HG03135 (cell line): ENCODE results near the gene PDGFA.
"Not testable (repeated sequence)": the region's sequence is repeated elsewhere in the genome, so short reads cannot be mapped to it uniquely, and the experiment has no call there.

Source experiments
- ATAC-seq: cut with Tn5 transposase; IDR thresholded peaks from one replicate; pipeline ENCODE4 v1.9.1; 2021; ENCODE audit warnings: mild to moderate bottlenecking, moderate library complexity; ENCODE audit not compliant: unreplicated experiment

Gene PDGFA

GRCh38 chr7:552151-552867, 32.7 kb upstream of the PDGFA start:
- not testable (repeated sequence) for ATAC-seq

GRCh38 chr7:551615-551970, 31.9 kb upstream of the PDGFA start:
- not testable (repeated sequence) for ATAC-seq

GRCh38 chr7:550881-551614, 31.4 kb upstream of the PDGFA start:
- no peak for ATAC-seq

GRCh38 chr7:549891-550625, 30.4 kb upstream of the PDGFA start:
- no peak for ATAC-seq

- no peak for ATAC-seq
Measured at GRCh38 chr7:549066-549890, 29.6 kb upstream of the PDGFA start.

- no peak for ATAC-seq
Measured at GRCh38 chr7:548401-548800, 28.8 kb upstream of the PDGFA start.

- no peak for ATAC-seq
Measured at GRCh38 chr7:545470-545869, 25.8 kb upstream of the PDGFA start.

GRCh38 chr7:544338-545221, 24.9 kb upstream of the PDGFA start:
- no peak for ATAC-seq

- ATAC-seq: no peak
Measured at GRCh38 chr7:543501-544337, 24.1 kb upstream of the PDGFA start.

- no peak for ATAC-seq
Measured at GRCh38 chr7:542713-543500, 23.3 kb upstream of the PDGFA start.

GRCh38 chr7:542131-542712, 22.6 kb upstream of the PDGFA start:
- no peak for ATAC-seq

GRCh38 chr7:541661-542060, 22.0 kb upstream of the PDGFA start:
- ATAC-seq: no peak

- ATAC-seq: no peak
Measured at GRCh38 chr7:540997-541396, 21.4 kb upstream of the PDGFA start.

GRCh38 chr7:540579-540978, 20.9 kb upstream of the PDGFA start:
- no peak for ATAC-seq

- no peak for ATAC-seq
Measured at GRCh38 chr7:539731-540411, 20.2 kb upstream of the PDGFA start.

GRCh38 chr7:538764-539685, 19.4 kb upstream of the PDGFA start:
- ATAC-seq: no peak
